Astrocyte (in vitro differentiated cells and primary cell): ENCODE results near the gene NKX1-2.

Source experiments
- CTCF ChIP-seq: IDR thresholded peaks from 2 replicates; pipeline ENCODE4 v1.5.1; 2011; ENCODE audit warnings: low read depth, mild to moderate bottlenecking, inconsistent platforms, low read length, moderate library complexity; ENCODE audit not compliant: insufficient read depth
- EZH2 ChIP-seq: IDR thresholded peaks from 2 replicates; pipeline ENCODE4 v1.6.1; 2012; ENCODE audit warnings: mild to moderate bottlenecking, low read length, inconsistent platforms; ENCODE audit not compliant: insufficient read depth

GRCh38 chr10:124464028-124464965 is 14.5 kb upstream of the NKX1-2 start:
- TF ChIP-seq CTCF (no peak), EZH2 (no peak)
